Keratinocyte (primary cell): ENCODE results near the gene PTPN18. TPM values are rescaled to one million over a fixed set of nuclear protein-coding genes. Genes with fewer than 3 reads are reported as not detected.
A peak's percentile ranks its signal among the peaks of the same experiment; 100 is the strongest.

Source experiments
- DNase-seq: peaks from one replicate; pipeline ENCODE4 v3.0.0-alpha.2; 2011; ENCODE audit warnings: low read depth, missing footprints, low spot score
- FAIRE-seq: peaks from 2 replicates; lab custom pipeline; 2011; peaks lifted over from hg19 to GRCh38; lab: Jason Lieb, UNC
- H2AFZ ChIP-seq: 2 replicates; pipeline ENCODE4 v1.6.0; 2012; ENCODE audit warnings: low read length, control low read depth, inconsistent platforms; ENCODE audit not compliant: control insufficient read depth
- H3K27ac ChIP-seq: 2 replicates; pipeline ENCODE4 v1.5.1; 2011; ENCODE audit warnings: low read length; ENCODE audit not compliant: control insufficient read depth, insufficient read depth
- H3K27me3 ChIP-seq: 3 replicates; pipeline ENCODE4 v1.6.0; 2011; ENCODE audit warnings: low read length; ENCODE audit not compliant: control insufficient read depth, insufficient read depth; ENCODE audit errors: extremely low read depth
- H3K36me3 ChIP-seq, 2 experiments: 2 replicates in 1 of 2; 3 replicates in 1 of 2; pipeline ENCODE4 v1.5.1; 2011; ENCODE audit warnings: low read length in 2 of 2, mild to moderate bottlenecking in 1 of 2; ENCODE audit not compliant: control insufficient read depth in 2 of 2, insufficient read depth in 2 of 2; ENCODE audit errors: extremely low read depth in 1 of 2
- H3K4me1 ChIP-seq: 3 replicates; pipeline ENCODE4 v1.5.1; 2011; ENCODE audit warnings: low read length; ENCODE audit not compliant: control insufficient read depth, insufficient read depth; ENCODE audit errors: extremely low read depth
- H3K4me2 ChIP-seq: 3 replicates; pipeline ENCODE4 v1.6.0; 2011; ENCODE audit warnings: low read depth, low read length; ENCODE audit not compliant: control insufficient read depth, insufficient read depth; ENCODE audit errors: extremely low read depth
- H3K4me3 ChIP-seq, 3 experiments: fragments of 200-600 bp in 1 of 3; sonication (generic) in 1 of 3; 2 replicates in 2 of 3; 3 replicates in 1 of 3; pipeline ENCODE4 v1.5.1; 2011 to 2016; ENCODE audit warnings: low read length in 3 of 3, mild to moderate bottlenecking in 3 of 3, control low read depth in 2 of 3, inconsistent platforms in 1 of 3, low read depth in 1 of 3, mixed read lengths in 1 of 3, mixed run types in 1 of 3, moderate library complexity in 1 of 3; ENCODE audit not compliant: control insufficient read depth in 2 of 3, insufficient read depth in 2 of 3; ENCODE audit errors: extremely low read depth in 1 of 3
- H3K79me2 ChIP-seq: 2 replicates; pipeline ENCODE4 v1.6.0; 2012; ENCODE audit warnings: low read length; ENCODE audit not compliant: control insufficient read depth, insufficient read depth
- H3K9ac ChIP-seq: 3 replicates; pipeline ENCODE4 v1.6.0; 2011; ENCODE audit warnings: low read length; ENCODE audit not compliant: control insufficient read depth, insufficient read depth; ENCODE audit errors: extremely low read depth
- H3K9me1 ChIP-seq: 3 replicates; pipeline ENCODE4 v1.6.0; 2011; ENCODE audit warnings: low read length; ENCODE audit not compliant: control insufficient read depth, insufficient read depth; ENCODE audit errors: extremely low read depth
- H3K9me3 ChIP-seq: 2 replicates; pipeline ENCODE4 v1.5.1; 2012; ENCODE audit warnings: low read depth, low read length; ENCODE audit not compliant: control insufficient read depth
- H4K20me1 ChIP-seq: 3 replicates; pipeline ENCODE4 v1.6.0; 2011; ENCODE audit warnings: low read length; ENCODE audit not compliant: control insufficient read depth, insufficient read depth; ENCODE audit errors: extremely low read depth
- EZH2 ChIP-seq: IDR thresholded peaks from one replicate; pipeline ENCODE4 v1.6.1; 2012; ENCODE audit warnings: inconsistent platforms, mild to moderate bottlenecking, low read length, moderate library complexity
- dilution Hi-C: fragments of 300-500 bp; cut with MboI; formaldehyde crosslinking; loops from one replicate; pipeline ENCODE4 v1.7.0; 2020; ENCODE audit warnings: low sequenced_read_pairs; ENCODE audit not compliant: extremely low pct_ligation_motif_present
- polyA plus RNA-seq, 5 experiments: library from polyadenylated mRNA; depleted of rRNA in 3 of 5; stranded (reverse) in 3 of 5; stranded (forward) in 1 of 5; unstranded in 1 of 5; fragments of >200 nt; gene quantifications; 1 replicate in 1 of 5; 2 replicates in 3 of 5; 3 replicates in 1 of 5; pipeline versions ENCODE4 v1.2.1 to v1.2.3, GENCODE V29; 2011 to 2012; ENCODE audit warnings: missing spikeins in 2 of 5, low read depth in 1 of 5, low replicate concordance in 1 of 5
- TF ChIP-seq, protein P1 (sequence below), 3 experiments: IDR thresholded peaks in 1 of 3; conservative IDR thresholded peaks in 1 of 3; optimal IDR thresholded peaks in 1 of 3; 2 replicates in 2 of 3; 3 replicates in 1 of 3; pipeline versions ENCODE3 to v1.5.1; 2011; ENCODE audit warnings: low read length in 3 of 3, mild to moderate bottlenecking in 3 of 3, moderate library complexity in 2 of 3, control low read depth in 1 of 3, inconsistent platforms in 1 of 3; ENCODE audit not compliant: insufficient read depth in 2 of 3; ENCODE audit errors: extremely low read depth in 1 of 3

PTPN18 gene
- polyA plus RNA-seq, 1 donor (not counting 4 experiments of a cell fraction or from before 2014, with no cell fraction given), result 9.6 TPM

DNA sequence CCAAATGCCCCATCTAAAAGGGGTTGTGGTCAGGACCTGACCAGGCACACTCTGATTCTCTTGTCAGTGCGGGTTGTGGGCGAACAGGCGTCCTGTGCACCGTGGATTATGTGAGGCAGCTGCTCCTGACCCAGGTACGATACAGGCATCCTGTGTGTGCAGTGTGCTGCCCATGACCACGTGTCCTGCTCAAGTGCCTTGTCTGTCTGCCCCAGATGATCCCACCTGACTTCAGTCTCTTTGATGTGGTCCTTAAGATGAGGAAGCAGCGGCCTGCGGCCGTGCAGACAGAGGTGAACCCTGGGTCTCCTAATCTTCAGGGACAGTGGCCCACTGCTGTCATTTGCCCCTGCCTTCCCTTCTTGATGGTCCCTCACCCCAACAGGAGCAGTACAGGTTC lies 14.6 kb downstream of the PTPN18 start:
- Histone ChIP-seq H3K9me3 (no peaks in the 10 kb centered on the region), H3K4me2 (no peak overlapping the region), H3K79me2 (no peaks in the 10 kb centered on the region), H3K27ac (no peak overlapping the region), H3K4me1 (peaks cover 3% of the 10 kb centered on the region), H4K20me1 (no peaks in the 10 kb centered on the region), H3K27me3 (no peaks in the 10 kb centered on the region), H3K9me1 (no peaks in the 10 kb centered on the region), H3K36me3 (peaks cover 0 to 3% of the 10 kb centered on the region in 2 experiments), H2AFZ (no peak overlapping the region), H3K4me3 (no peak overlapping the region), H3K9ac (no peak overlapping the region)
- FAIRE-seq, result no peak
- TF ChIP-seq, protein P1, sequence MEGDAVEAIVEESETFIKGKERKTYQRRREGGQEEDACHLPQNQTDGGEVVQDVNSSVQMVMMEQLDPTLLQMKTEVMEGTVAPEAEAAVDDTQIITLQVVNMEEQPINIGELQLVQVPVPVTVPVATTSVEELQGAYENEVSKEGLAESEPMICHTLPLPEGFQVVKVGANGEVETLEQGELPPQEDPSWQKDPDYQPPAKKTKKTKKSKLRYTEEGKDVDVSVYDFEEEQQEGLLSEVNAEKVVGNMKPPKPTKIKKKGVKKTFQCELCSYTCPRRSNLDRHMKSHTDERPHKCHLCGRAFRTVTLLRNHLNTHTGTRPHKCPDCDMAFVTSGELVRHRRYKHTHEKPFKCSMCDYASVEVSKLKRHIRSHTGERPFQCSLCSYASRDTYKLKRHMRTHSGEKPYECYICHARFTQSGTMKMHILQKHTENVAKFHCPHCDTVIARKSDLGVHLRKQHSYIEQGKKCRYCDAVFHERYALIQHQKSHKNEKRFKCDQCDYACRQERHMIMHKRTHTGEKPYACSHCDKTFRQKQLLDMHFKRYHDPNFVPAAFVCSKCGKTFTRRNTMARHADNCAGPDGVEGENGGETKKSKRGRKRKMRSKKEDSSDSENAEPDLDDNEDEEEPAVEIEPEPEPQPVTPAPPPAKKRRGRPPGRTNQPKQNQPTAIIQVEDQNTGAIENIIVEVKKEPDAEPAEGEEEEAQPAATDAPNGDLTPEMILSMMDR (optimal IDR thresholded peaks at IDR 0.05 in 1 of 3, IDR thresholded peaks at IDR 0.05 in 1 of 3, conservative IDR thresholded peaks at IDR 0.05 in 1 of 3; ENCODE audit: extremely low read depth in 1 of 3, insufficient read depth in 2 of 3, low read length in 3 of 3), result no peak
- TF ChIP-seq EZH2, result no peak
- dilution Hi-C loops, result no loop called here
- DNase-seq, result no peak

DNA sequence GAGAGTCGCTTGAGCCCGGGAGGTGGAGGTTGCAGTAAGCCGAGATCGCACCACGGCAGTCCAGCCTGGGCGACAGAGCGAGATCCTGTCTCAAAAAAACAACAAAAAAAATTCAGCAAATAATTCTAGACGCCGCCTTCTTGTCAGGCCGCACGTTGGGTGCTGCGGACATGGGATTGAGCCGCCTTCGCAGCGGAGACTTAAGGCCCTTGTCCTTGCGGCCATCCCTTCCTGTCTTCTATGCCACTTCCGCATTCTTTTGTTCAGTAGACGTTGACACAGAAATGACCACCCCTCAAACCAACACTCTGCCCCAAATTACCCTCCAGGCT lies 15.8 kb downstream of the PTPN18 start:
- H3K9me3 ChIP-seq, result no peaks in the 10 kb centered on the region
- H4K20me1 ChIP-seq, result no peaks in the 10 kb centered on the region
- H3K4me1 ChIP-seq, result peaks cover 3% of the 10 kb centered on the region
- H2AFZ ChIP-seq, result peak overlapping the region; percentile 96
- no peak overlapping the region for H3K27ac ChIP-seq
- no peak for FAIRE-seq
- H3K9me1 ChIP-seq, result no peaks in the 10 kb centered on the region
- H3K4me3 ChIP-seq, result peak overlapping the region; percentile 58 to 68 (median 67)
- dilution Hi-C loops, result no loop called here
- H3K9ac ChIP-seq, result peak overlapping the region; percentile 52
- TF ChIP-seq, protein P1 (optimal IDR thresholded peaks at IDR 0.05 in 1 of 3, IDR thresholded peaks at IDR 0.05 in 1 of 3, conservative IDR thresholded peaks at IDR 0.05 in 1 of 3; ENCODE audit: extremely low read depth in 1 of 3, insufficient read depth in 2 of 3, low read length in 3 of 3), result no peak
- TF ChIP-seq EZH2, result no peak
- peaks cover 0 to 3% of the 10 kb centered on the region in 2 experiments for H3K36me3 ChIP-seq
- DNase-seq, result no peak
- no peaks in the 10 kb centered on the region for H3K79me2 ChIP-seq
- H3K27me3 ChIP-seq, result no peaks in the 10 kb centered on the region
- peak overlapping the region; percentile 65 for H3K4me2 ChIP-seq
